K562 treated with DMSO at 1 percent for 24 hours (cell line): ENCODE measurements around the gene OR56A5. TPM values are rescaled to one million over a fixed set of nuclear protein-coding genes. Genes with fewer than 3 reads are reported as not detected.

Experiments used
- total RNA-seq: library from RNA; unstranded; fragments of 300-600 nt; gene quantifications from 2 replicates; pipeline ENCODE4 v1.2.3, GENCODE V29; 2022; ENCODE audit warnings: low read depth; ENCODE audit not compliant: insufficient read depth

The OR56A5 gene, protein sequence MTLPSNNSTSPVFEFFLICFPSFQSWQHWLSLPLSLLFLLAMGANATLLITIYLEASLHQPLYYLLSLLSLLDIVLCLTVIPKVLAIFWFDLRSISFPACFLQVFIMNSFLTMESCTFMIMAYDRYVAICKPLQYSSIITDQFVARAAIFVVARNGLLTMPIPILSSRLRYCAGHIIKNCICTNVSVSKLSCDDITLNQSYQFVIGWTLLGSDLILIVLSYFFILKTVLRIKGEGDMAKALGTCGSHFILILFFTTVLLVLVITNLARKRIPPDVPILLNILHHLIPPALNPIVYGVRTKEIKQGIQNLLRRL
- total RNA-seq: not detected in 2 replicates

DNA sequence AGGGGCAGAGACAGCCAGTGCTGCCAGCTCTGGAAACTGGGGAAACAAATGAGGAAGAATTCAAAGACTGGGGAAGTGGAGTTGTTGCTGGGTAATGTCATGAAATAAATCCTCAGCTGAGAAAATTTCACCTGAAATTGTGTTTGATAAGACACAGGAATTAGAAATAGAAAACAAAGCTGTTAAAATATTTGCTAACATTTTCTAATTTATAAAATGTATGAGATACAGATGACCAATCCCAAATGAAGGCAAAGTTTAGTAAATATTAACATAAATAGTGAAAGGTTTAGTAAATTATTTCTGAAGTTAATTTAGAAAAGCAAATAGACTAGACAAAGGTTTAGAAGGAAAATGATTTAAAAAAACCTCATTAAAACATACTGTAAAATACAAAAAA is at the start of gene OR56A5:
Gene OR56A5 (minus strand): TSS at position 101 of the 400 bp plus-strand sequence. CDS start 0 bp downstream, at position 101.

DNA sequence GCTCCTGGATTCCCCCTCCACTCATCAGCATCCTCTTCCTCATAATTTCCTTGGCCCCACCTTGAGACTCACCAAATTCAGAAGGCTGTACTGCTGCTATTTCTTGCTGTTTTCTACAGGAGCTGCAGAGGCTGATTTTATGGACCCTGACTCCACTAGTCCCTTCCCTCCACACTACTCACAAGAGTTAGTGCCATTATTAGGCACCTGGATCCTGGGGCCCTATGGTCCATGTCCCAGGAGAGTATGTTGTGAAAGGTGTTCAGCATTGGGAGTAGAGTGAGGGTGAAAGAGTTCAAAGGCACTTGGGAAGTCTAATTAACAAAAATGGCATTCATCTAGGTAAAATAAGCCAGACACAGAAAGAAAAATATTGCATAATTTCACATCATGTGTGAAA is 38.6 kb upstream of the OR56A5 start, which contains the start of gene OR56A4:
Gene OR56A4 (minus strand): TSS at position 101 of the 400 bp plus-strand sequence. CDS start 3,954 bp downstream, outside the sequence.

DNA sequence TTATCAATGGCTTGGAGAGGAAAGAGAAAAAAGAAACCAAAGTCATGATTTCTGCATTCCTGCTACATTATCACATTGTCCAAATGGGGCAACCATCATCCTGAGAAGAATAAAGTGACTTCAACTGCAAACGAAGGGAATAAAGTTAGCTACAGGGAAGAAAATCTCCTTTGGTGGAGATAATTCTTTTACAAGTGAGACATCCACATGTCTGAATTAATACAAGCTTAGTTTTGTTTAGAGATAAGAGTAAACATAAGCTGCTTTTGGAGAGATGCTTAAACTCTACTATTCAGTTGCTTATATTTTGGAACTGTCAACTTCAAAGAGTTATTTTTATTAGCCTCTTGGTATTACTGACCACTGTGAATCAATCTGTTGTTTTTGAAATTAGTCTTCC is 18.6 kb upstream of the OR56A5 start, which contains the start of gene OR52L1:
Gene OR52L1 (minus strand): TSS at position 101 of the 400 bp plus-strand sequence. CDS start 55 bp downstream, at position 46.

DNA sequence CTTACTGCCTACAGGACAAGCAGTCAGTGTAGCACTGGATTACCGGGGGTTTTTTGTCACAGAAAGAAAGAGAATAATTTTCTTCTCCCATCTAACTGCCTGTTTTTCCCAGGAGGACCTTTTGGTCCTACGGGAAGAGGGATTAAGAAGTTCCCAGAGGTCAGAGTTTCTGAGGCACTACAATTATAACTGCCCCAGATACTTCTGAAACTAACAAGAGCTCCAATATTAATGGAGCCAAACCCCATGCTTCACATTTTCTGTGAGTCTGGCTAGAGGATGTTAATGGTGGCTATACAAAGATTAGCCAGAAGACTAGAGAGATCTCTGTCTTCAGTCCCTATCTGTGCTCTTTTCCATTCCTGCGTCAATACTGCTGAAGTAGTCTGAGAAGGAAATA is 26.3 kb downstream of the OR56A5 start, which contains the start of gene OR56A3:
Gene OR56A3 (plus strand): TSS at position 301 of the 400 bp plus-strand sequence. CDS start 5,096 bp downstream, outside the sequence.

Other genes with a start within 250 kb of the OR56A5 start
- not detected in 2 replicates for gene OR56B1, start 232.0 kb downstream of the OR56A5 start, total RNA-seq
- gene OR52N4, start 214.3 kb downstream of the OR56A5 start, total RNA-seq: not detected in 2 replicates
- not detected in 2 replicates for gene OR52N5, start 185.1 kb downstream of the OR56A5 start, total RNA-seq
- not detected in 2 replicates for gene OR52N1, start 177.2 kb downstream of the OR56A5 start, total RNA-seq
- not detected in 2 replicates for gene OR52N2, start 159.6 kb downstream of the OR56A5 start, total RNA-seq
- gene OR52E6, start 126.6 kb downstream of the OR56A5 start, total RNA-seq: not detected in 2 replicates
- gene OR52E8, start 110.8 kb downstream of the OR56A5 start, total RNA-seq: not detected in 2 replicates
- gene OR52E4, start 87.9 kb downstream of the OR56A5 start, total RNA-seq: not detected in 2 replicates
- not detected in 2 replicates for gene OR52E5, start 75.3 kb downstream of the OR56A5 start, total RNA-seq
- gene OR56A3, start 26.2 kb downstream of the OR56A5 start, total RNA-seq: not detected in 2 replicates
- not detected in 2 replicates for gene OR52L1, start 18.5 kb upstream of the OR56A5 start, total RNA-seq
- gene OR56A4, start 38.5 kb upstream of the OR56A5 start, total RNA-seq: not detected in 2 replicates
- not detected in 2 replicates for gene OR56A1, start 62.3 kb upstream of the OR56A5 start, total RNA-seq
- not detected in 2 replicates for gene OR56B4, start 139.2 kb upstream of the OR56A5 start, total RNA-seq
- not detected in 2 replicates for gene OR52B2, start 201.8 kb upstream of the OR56A5 start, total RNA-seq
- not detected in 2 replicates for gene OR52W1, start 230.7 kb upstream of the OR56A5 start, total RNA-seq
- 1.1 TPM in 1 of 2 replicates, not detected in the other for gene C11orf42, start 237.1 kb upstream of the OR56A5 start, total RNA-seq